Glomerular endothelial cell (primary cell): ENCODE results near the gene ALPG. TPM values are rescaled to one million over a fixed set of nuclear protein-coding genes. Genes with fewer than 3 reads are reported as not detected.
"Not testable (repeated sequence)": the region's sequence is repeated elsewhere in the genome, so short reads cannot be mapped to it uniquely, and the experiment has no call there.

Experiments used
- DNase-seq: peaks from one replicate; pipeline ENCODE4 v3.0.0-alpha.2; 2011; ENCODE audit warnings: low read depth, low spot score; ENCODE audit errors: extremely low read depth
- total RNA-seq: library from RNA; depleted of rRNA; stranded (reverse); fragments of >200 nt; gene quantifications from 2 replicates; pipeline ENCODE4 v1.2.3, GENCODE V29; 2015

Gene ALPG
- total RNA-seq, 1 donor from 2014 or later: not detected

- DNase-seq: no peak
Observed at GRCh38 chr2:232376713-232377112, 29.9 kb upstream of the ALPG start.

- no peak for DNase-seq
Observed at GRCh38 chr2:232377319-232377718, 29.3 kb upstream of the ALPG start.

- DNase-seq: no peak
Observed at GRCh38 chr2:232377841-232378734, 28.6 kb upstream of the ALPG start.

- not testable (repeated sequence) for DNase-seq
Observed at GRCh38 chr2:232378735-232379151, 27.9 kb upstream of the ALPG start, which contains the start of gene ALPP. ALPP (plus strand) TSS chr2:232378751; CDS start chr2:232378803, 52 bp downstream.

- not testable (repeated sequence) for DNase-seq
Observed at GRCh38 chr2:232379610-232380590, 26.7 kb upstream of the ALPG start.

- DNase-seq: not testable (repeated sequence)
Observed at GRCh38 chr2:232381204-232382031, 25.2 kb upstream of the ALPG start.

- no peak for DNase-seq
Observed at GRCh38 chr2:232382331-232383225, 24.1 kb upstream of the ALPG start.

GRCh38 chr2:232384466-232384865 is 22.2 kb upstream of the ALPG start:
- DNase-seq: no peak

GRCh38 chr2:232385058-232385457 is 21.6 kb upstream of the ALPG start:
- DNase-seq: not testable (repeated sequence)

GRCh38 chr2:232385660-232386489 is 20.8 kb upstream of the ALPG start:
- DNase-seq: no peak

GRCh38 chr2:232386490-232386739 is 20.2 kb upstream of the ALPG start:
- no peak for DNase-seq

GRCh38 chr2:232386740-232387450 is 19.7 kb upstream of the ALPG start:
- no peak for DNase-seq

- no peak for DNase-seq
Observed at GRCh38 chr2:232387451-232388171, 19.0 kb upstream of the ALPG start.

- DNase-seq: no peak
Observed at GRCh38 chr2:232388324-232388891, 18.2 kb upstream of the ALPG start.

- no peak for DNase-seq
Observed at GRCh38 chr2:232389327-232389726, 17.3 kb upstream of the ALPG start.

GRCh38 chr2:232390661-232391060 is 16.0 kb upstream of the ALPG start:
- DNase-seq: no peak

- no peak for DNase-seq
Observed at GRCh38 chr2:232393556-232393955, 13.1 kb upstream of the ALPG start.
